IPS-11a (cell line): ENCODE results near the gene MTFMT.
"Not testable (repeated sequence)": the region's sequence is repeated elsewhere in the genome, so short reads cannot be mapped to it uniquely, and the experiment has no call there.

Experiments
- H3K4me3 ChIP-seq: one replicate; pipeline ENCODE4 v1.5.1; 2013; ENCODE audit warnings: low read depth, low read length, control low read depth

MTFMT gene

DNA sequence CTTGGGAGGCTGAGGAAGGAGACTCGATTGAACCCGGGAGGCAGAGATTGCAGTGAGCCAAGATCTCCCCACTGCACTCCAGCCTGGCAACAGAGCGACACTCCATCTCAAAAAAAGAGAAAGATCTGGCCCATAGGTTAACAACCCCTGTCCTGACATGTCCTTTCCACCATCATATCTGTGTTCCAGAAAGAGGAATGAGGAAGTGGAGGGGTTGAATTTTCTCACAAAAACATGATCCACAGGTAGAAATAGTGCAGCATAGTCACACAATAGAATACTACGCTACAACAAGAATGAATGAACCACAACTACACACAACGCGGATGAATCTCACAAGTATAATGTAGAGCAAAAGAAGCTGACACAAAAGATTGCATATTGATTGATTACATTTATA lies 11.0 kb upstream of the MTFMT start:
- H3K4me3 ChIP-seq, result no peak overlapping the region

DNA sequence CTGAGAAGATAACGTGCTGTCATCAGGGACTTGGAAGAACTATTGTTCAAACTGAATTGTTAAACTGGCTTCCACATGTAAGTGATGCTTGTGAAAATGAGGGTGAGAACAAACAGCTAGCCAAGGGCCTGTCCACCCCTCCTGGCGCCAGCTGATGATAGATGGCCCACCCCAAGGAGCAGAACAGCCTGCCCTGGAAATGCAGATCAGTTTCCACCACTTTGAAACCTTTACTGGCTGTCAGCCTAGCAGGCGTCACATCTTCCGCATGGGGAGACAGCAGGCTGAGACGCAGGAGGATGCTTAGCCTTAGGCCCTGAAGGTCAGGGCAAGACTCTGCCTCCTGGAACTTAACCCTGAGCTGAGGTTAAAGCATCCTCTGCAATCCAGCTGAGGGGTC lies 9.4 kb upstream of the MTFMT start:
- H3K4me3 ChIP-seq, result no peak overlapping the region

DNA sequence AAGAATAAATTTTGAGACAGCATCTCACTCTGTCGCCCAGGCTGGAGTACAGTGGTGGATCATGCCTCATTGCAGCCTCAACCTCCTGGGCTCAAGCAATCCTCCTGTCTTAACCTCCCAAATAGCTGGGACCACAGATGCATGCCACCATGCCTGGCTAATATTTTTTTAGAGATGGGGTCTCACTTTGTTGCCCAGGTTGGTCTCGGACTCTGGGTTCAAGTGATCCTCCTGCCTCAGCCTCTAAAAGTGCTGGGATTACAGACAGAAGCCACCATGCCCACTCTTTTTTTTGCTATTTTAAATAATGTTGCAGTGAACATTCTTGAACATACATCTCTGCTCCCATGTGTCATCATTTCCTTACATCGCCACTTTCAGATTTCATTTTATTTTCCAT lies 9.0 kb upstream of the MTFMT start:
- H3K4me3 ChIP-seq, result no peak overlapping the region

DNA sequence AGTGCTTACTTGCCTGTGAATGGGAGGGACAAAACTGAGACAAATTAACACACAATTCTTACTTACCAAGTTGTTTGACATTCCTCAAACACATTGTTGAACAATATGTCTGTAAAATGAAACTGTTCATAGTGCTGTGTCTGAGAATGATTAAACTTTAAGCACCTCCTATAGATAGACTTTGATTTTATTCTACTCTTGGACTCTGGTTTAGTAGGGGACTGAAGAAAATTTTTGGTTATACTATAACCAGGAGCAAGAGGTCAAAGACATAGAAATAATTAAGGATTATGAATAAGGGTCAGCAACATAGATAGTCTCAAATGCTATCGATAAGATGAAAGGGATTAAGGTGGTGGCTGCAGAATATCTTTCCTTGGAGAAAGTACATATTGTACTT lies 7.9 kb upstream of the MTFMT start:
- H3K4me3 ChIP-seq, result no peak overlapping the region

DNA sequence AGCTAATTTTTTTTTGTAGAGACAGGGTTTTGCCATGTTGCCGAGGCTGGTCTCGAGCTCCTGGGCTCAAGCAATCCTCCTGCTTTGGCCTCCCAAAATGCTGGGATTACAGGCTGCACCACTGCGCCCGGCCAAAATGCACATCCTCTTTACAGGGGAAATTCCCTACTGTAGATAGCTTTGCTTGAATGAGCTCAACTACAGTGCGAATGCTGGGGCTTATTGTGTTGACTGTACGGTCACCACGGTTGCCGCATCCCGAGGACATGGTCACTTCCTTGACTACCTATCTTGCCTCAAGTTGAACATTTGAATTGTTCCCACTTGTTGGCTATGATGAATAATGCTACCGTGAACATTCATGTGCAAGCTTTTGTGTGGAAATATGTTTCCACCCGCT lies 5.3 kb upstream of the MTFMT start:
- H3K4me3 ChIP-seq, result no peak overlapping the region

DNA sequence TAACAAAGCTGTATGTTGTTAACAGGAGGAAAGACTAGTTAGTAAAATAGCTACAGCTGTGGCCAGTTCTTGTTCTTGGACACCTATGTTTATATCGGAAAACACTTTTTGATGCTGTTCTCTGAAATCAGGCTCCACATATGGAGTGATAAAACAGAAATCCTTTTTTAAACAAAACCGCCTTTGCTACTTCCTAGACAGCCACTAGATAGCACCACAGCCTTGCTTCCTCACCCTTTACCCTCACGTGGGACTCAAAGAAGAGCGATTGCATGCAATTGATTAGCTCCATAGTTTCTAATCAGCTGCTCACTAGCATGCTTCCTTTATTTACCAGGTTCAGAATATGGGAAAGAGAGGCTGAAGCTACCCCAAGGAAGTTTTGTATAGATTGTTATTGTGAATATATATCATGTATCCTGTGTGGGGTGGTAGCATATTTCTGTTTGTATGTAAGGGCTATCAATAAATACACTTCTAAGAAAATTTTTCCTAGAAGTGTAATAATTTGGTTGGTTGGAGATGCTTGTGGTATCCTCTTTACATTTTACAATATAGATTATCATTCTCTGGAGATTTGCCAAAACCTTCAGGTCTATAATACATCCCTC lies 4.3 kb upstream of the MTFMT start:
- no peak overlapping the region for H3K4me3 ChIP-seq

DNA sequence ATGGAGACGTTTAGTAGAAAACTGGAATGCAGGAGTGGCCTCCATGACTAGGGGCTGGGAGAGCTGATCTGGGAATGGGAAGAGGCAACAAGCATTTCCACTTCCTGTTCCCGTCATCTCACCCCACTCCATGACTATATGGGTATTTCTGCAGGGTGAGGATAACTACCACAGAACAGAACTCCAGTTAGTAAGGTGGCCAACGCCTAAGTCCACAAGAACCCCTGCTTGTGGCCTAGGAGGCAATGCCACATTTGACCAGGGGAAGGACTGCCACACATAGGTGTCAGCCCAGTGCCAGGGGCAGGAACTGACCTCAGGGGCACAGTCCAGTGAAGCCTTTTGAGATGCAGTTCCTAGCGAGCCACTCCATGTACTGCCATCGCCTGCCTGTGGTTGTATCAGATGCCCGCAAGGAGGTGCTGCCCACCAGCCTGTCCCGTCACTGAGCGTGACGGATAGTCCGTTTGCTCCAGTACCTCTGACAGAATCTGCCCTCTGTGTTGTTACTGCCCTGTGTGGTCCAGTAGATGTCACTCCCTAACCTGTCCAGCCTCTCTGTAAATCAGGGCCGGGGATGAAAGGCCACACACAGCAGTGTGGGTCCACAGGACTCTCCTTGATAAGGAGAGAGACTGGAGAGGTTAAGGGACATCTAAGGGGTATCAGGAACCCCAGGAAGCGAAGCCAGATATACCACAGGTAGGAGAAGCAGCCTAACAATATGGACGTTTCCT lies 3.5 kb upstream of the MTFMT start:
- H3K4me3 ChIP-seq, result no peak overlapping the region

DNA sequence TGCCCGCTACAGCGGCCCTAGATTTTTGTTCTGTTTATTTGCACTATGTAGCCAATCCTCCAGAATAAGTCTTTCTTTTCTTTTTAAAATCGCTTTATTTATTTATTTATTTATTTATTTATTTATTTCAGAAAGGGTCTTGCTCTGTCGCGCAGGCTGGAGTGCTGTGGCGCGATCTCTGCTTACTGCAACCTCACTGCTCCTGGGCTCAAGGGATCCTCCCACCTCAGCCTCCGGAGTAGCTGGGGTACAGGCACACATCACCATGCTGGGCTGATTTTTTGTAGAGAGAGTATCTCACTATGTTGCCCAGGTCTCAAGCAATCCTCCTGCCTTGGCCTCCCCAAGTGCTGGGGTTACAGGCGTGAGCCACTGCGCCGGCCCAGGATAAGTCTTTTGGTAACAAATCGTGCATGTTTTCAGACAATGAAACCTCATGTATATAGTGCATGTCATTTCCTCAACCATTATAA lies 333 bp upstream of the MTFMT start:
- no peak overlapping the region for H3K4me3 ChIP-seq

DNA sequence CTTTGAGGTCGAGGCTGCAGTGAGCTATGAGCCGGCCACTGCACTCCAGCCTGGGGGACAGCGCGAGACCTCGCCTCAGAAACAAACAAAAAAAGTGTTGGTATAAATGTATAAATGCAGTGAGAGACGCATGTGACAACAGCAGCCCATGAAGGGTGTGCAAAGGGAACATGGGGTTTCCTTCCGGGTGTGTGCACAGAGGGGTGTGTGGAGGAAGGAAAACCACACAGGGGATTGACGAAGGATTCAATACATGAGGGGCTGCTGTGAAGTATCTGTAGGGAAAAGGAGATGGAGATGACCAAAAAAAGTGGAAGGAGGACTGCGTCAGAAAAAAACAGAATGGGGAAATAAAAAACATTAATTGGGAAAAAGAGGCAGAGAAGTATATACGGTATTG lies 1.1 kb downstream of the MTFMT start:
- peak overlapping the region; percentile 87 for H3K4me3 ChIP-seq

DNA sequence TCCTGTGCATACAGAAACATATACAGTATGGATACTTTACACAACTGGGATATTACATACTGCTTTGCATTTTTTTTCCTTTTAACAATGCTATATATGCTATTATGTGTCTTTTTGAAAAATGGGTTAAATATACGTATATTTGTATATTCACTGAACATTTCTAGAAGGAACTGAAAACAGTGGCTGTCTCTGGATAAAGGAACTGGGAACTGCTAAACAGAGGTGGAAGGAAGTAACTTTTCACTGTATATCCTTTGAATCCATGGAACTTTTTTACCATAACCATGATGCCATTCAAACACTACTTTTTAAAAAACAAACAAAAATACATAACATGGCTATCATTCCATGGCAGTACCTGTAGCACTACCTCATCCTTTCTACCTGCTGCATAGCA lies 1.8 kb downstream of the MTFMT start:
- H3K4me3 ChIP-seq, result no peak overlapping the region

DNA sequence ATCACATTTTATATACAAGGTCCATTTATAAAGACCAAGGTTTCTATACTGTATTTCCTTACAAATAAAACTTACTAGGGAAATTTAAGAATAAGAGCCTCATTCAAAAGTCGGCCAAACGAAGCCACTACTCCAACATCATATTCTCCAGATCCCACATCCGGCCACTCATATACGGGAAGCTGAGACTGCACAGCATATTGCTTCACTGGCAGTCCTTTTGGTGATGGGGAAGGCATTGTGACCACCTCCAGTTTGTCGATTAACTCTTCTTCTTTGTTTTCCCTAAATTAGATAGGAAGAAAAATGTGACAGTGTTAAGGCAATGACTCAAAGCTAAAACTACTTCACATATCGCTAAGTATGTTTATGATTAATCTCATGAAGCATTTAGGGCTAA lies 2.7 kb downstream of the MTFMT start:
- H3K4me3 ChIP-seq, result no peak overlapping the region

DNA sequence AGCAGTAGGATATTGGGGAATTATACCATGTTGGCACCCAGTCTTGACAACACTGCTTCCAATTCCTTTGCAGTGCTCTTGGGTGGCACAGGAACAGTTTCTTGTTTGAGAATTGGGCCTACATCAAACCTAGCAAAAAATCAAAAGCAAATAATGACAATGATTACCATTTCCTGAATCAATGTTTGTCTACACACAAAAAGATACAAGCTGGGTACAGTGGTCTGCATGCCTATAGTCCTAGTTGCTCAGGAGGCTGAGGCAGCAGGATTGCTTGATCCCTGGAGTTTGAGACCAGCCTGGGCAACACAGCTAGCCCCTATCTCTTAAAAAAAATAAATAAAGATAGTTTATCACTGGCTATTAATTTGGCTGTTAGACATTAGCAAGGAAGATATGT lies 8.0 kb downstream of the MTFMT start:
- no peak overlapping the region for H3K4me3 ChIP-seq

DNA sequence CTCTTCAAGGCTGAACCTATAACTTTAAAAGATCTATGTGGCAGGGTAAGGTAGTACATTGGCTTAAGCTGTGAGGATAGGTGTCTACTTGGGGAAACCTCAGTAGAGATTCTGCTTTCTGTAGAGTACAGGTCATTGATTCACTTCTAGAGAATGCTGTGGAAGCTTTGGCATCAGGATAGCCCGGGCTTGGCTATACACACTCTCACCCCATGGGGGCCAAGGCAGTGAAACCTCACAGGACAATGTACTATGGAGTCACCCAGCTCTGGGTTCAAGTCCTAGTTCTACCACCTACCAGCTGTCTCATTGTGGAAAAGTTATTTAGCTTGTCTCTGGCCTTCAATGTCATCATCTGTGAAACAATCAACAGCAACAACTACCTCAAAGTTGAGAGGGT lies 9.0 kb downstream of the MTFMT start:
- no peak overlapping the region for H3K4me3 ChIP-seq

DNA sequence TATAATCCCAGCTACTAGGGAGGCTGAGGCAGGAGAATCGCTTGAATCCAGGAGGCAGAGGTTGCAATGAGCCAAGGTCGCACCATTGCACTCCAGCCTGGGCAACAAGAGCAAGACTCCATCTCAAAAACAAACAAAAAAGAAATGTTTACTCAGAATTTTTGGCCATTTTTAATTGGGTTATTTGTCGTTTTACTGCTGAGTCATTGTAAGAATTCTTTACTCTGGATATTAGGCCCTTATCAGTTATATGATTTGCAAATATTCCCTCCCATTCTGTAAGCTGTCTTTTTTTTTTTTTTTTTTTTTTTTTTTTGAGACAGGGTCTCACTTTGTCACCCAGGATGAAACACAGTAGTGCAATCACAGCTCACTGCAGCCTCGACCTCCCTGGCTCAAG lies 18.2 kb downstream of the MTFMT start:
- H3K4me3 ChIP-seq, result not testable (repeated sequence)

DNA sequence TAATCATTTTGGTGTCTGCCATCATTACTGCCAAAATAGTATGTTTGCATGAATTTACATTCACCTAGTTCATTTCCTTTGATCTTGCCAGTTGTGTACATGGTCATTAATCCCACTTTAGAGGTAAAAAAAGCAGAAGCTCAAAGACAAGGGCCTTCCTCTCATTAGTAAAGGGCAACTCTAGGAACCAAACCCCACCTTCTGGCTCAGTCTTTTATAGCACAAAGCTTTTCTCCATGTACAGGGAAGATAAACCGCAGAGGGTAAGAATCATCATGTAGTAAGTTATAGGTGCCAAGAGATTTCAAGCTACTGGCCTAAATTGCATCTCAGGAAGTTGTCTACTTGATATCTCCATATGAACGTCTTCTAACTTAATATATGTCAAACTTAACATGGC lies 20.5 kb downstream of the MTFMT start:
- no peak overlapping the region for H3K4me3 ChIP-seq

DNA sequence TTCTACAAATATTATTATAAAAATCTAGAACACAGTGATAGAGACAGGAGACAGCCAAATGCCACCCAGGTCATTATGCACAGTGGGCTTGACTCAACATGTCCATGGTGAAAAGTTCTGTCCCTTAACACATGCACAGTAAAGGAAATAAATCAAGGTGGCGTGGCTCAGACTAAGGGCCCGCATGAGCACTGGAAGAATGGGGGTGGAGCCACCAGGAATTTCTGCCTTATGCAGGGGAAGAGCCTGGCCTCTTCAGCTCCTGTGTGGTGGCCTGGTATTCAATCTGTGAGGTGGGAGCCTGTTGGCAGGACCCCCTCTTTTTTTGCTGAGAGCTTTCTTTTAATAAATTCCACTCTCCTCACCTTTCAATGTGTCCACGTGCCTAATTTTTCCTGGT lies 22.6 kb downstream of the MTFMT start:
- no peak overlapping the region for H3K4me3 ChIP-seq

DNA sequence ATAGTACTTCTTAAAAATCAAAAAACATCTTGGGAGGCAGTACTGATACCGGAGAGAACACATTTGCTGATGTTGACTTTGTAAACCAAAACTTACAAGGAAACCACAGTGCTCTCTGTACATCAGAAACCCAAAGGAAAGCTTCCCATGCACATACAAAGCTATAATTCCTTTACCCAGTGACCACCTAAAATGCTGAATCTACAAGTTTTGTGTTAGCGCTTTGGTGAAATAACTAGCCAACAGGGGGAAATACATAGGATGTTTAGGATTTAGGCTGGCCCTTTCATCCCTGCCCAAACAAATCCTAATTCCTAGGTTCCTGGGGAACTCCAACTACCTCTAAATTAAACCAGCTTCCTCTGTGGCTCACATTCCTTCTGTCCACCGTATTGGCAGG lies 24.4 kb downstream of the MTFMT start:
- H3K4me3 ChIP-seq, result no peak overlapping the region

DNA sequence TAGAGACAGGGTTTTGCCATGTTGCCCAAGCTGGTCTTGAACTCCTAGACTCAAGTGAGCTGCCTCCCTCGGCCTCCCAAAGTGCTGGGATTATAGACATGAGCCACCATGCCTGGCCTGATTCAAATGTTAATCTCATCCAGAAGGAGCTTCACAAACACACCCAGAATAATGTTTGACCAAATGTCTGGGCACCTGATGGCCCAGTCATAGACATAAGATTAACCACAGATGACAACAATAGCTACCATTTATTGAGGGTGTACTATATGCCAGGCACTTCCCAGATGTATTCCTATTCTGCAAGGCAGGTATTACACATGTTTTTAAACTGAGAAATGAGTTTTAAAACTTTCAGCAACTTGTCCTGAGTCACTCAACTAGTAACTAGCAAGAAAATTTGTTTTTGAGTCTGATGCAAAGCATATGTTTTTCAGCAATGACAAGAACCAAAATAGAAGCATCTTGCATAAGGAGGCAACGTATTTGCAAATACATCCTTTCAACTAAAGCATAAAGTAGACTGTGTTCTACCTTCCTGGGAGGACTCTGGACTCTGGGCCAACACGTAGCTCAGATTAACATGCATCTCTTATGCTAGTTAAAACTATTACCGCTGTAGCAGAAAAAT lies 31.6 kb downstream of the MTFMT start:
- no peak overlapping the region for H3K4me3 ChIP-seq

DNA sequence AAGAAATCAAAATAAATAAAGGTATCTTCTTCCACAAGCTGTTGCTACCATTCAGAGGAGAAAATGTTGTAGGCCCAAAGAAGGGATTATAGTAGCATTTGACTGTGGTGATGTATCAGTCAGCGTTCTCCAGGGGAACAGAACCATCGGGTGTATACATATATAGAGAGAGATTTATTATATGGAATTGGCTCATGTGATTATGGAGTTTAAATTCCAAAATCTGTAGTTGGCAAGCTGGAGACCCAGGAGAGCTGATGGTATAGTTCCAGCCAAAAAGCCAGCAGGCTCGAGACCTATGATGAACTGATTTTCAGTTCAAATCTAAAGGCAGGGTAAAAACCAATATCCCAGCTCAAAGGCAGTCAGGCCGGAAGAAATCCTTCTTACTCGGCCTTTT lies 32.4 kb downstream of the MTFMT start:
- H3K4me3 ChIP-seq, result no peak overlapping the region

DNA sequence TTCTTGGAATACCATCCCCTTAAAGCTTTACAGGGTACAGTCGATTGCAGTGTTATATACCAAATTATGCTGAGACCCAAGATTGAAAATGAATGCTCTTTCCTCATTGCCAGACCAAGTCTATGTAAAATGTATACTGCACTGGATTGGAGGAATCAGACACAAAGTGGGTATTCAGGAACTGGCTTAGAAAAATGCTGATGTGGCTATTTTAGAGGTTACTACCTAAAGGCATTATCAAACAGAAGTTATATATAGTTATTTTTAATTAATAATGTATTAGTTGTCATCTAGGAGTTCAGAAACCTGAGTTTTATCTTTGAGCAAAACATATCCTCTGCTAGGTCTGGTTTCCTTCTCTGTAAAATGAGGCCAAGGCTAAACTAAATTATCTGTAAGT lies 36.1 kb downstream of the MTFMT start:
- no peak overlapping the region for H3K4me3 ChIP-seq

DNA sequence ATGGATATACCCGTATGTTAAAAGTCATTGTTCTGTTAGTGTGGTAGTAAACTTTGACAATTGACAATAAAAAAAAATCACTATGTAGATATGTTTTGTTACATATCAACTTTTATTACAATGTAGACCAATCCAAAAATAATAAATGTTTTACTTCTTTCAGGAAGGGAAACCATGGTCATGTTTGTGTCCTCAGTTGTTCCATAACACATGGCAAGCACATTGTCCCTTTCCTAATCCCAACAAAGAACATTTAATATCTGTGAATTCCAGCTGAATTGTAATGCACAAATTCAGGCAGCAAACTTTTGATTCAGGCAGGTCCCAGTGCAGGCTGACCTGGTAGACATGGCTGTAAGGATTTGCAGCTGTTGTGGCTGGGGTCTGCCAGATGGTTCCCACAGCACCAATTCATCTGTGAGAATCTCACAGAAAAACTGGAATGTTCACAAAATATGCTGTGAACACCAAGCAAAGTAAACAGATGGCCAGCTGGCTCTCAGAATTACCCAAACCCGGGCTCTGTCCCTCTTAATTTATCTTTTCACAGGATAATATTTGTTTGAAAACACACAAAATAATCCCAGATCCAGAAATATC lies 37.8 kb downstream of the MTFMT start:
- H3K4me3 ChIP-seq, result no peak overlapping the region

DNA sequence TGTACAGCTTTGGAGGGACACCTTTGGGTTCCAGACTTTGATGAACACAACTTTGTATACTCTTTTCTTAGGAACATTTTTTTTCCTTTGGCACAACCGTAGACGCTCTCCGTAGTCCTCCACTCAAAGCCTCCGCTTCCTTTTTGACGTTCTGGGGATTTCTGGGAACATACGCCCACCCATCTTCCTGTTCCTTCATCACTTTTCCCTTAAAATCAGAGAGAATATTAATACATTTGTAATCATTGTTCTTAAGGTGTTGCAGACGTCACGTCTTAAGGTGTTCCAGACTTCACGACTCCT lies 39.3 kb downstream of the MTFMT start:
- peak overlapping the region; percentile 89 for H3K4me3 ChIP-seq
